Mesodermal cell (in vitro differentiated cells): ENCODE results near the gene HOATZ.

Experiments
- H3K27ac ChIP-seq: 2 replicates; pipeline ENCODE4 v1.7.0; 2013; ENCODE audit warnings: mild to moderate bottlenecking, low read depth, low read length, moderate library complexity; ENCODE audit not compliant: severe bottlenecking
- H3K36me3 ChIP-seq: 2 replicates; pipeline ENCODE4 v1.7.1; 2013; ENCODE audit warnings: mild to moderate bottlenecking, low read length, moderate library complexity; ENCODE audit not compliant: control insufficient read depth, insufficient read depth
- H3K4me1 ChIP-seq: one replicate; pipeline ENCODE4 v1.7.1; 2013; ENCODE audit warnings: mild to moderate bottlenecking, low read length; ENCODE audit not compliant: insufficient read depth, control insufficient read depth, poor library complexity, severe bottlenecking
- H3K4me3 ChIP-seq: 2 replicates; pipeline ENCODE4 v1.7.0; 2013; ENCODE audit warnings: low read length, control low read depth, mild to moderate bottlenecking; ENCODE audit not compliant: insufficient read depth, poor library complexity, severe bottlenecking; ENCODE audit errors: extremely low read depth
- H3K9me3 ChIP-seq: 2 replicates; pipeline ENCODE4 v1.7.1; 2013; ENCODE audit warnings: mild to moderate bottlenecking, low read length, moderate library complexity; ENCODE audit not compliant: control insufficient read depth
- WGBS, 2 experiments: methylation state at CpG; one replicate each; pipeline ENCODE4 v1.1.5; 2013; ENCODE audit warnings: missing lambda C conversion rate in 2 of 2; ENCODE audit not compliant: insufficient coverage in 2 of 2; 5-methylcytosine and 5-hydroxymethylcytosine counted together

HOATZ gene

GRCh38 chr11:111532365-111532709, 17.8 kb downstream of the HOATZ start:
- Histone ChIP-seq H3K36me3 (no peaks in the 10 kb centered on the region), H3K4me1 (peaks cover 18% of the 10 kb centered on the region), H3K4me3 (no peak overlapping the region), H3K27ac (no peak overlapping the region), H3K9me3 (no peaks in the 10 kb centered on the region)
- WGBS, 2 experiments, result 80 to 100% methylated on average over 3 to 5 of the region's 5 CpGs

- Histone ChIP-seq H3K4me1 (peaks cover 20% of the 10 kb centered on the region), H3K4me3 (no peak overlapping the region), H3K36me3 (no peaks in the 10 kb centered on the region), H3K27ac (no peak overlapping the region), H3K9me3 (peaks cover 8% of the 10 kb centered on the region)
- WGBS, 2 experiments, result 93 to 94% methylated on average over 5 to 6 of the region's 6 CpGs
Observed at GRCh38 chr11:111535281-111535680, 20.7 kb downstream of the HOATZ start.

GRCh38 chr11:111537336-111537860, 22.8 kb downstream of the HOATZ start:
- H3K27ac ChIP-seq, result no peak overlapping the region
- no peaks in the 10 kb centered on the region for H3K36me3 ChIP-seq
- no CpG with 5 or more reads among the region's 3 CpGs for WGBS, 2 experiments
- H3K9me3 ChIP-seq, result peaks cover 8% of the 10 kb centered on the region
- no peak overlapping the region for H3K4me3 ChIP-seq
- H3K4me1 ChIP-seq, result peaks cover 19% of the 10 kb centered on the region

- Histone ChIP-seq H3K27ac (no peak overlapping the region), H3K9me3 (peaks cover 8% of the 10 kb centered on the region), H3K4me1 (peaks cover 20% of the 10 kb centered on the region), H3K4me3 (no peak overlapping the region), H3K36me3 (peaks cover 5% of the 10 kb centered on the region)
- no CpG with 5 or more reads among the region's 1 CpG for WGBS, 2 experiments
Observed at GRCh38 chr11:111538407-111539114, 24.0 kb downstream of the HOATZ start.

- H3K27ac ChIP-seq, result no peak overlapping the region
- peak overlapping the region; percentile 60 for H3K4me3 ChIP-seq
Observed at GRCh38 chr11:111539426-111540113, 25.0 kb downstream of the HOATZ start.

GRCh38 chr11:111540114-111540936, 25.7 kb downstream of the HOATZ start, which contains the start of gene LAYN:
Gene LAYN, plus strand, starts transcription at chr11:111540720. Its CDS starts 124 bp downstream, at chr11:111540844.
- Histone ChIP-seq H3K36me3 (peaks cover 15% of the 10 kb centered on the region), H3K4me1 (peaks cover 20% of the 10 kb centered on the region), H3K9me3 (peaks cover 8% of the 10 kb centered on the region), H3K27ac (peak within 1 kb of the TSS; percentile 58), H3K4me3 (peak within 1 kb of the TSS; percentile 60)
- 5 to 6% methylated on average over 64 to 67 of the region's 70 CpGs for WGBS, 2 experiments

More at GRCh38 chr11:111539426-111540113, 25.0 kb downstream of the HOATZ start:
- H3K4me1 ChIP-seq, result peaks cover 20% of the 10 kb centered on the region
- peaks cover 8% of the 10 kb centered on the region for H3K9me3 ChIP-seq
- WGBS, 2 experiments, result 84 to 89% methylated on average over 5 of the region's 9 CpGs
- H3K36me3 ChIP-seq, result peaks cover 15% of the 10 kb centered on the region

GRCh38 chr11:111540937-111541253, 26.3 kb downstream of the HOATZ start:
- Histone ChIP-seq H3K27ac (peak overlapping the region; percentile 58), H3K9me3 (peaks cover 8% of the 10 kb centered on the region), H3K4me1 (peaks cover 20% of the 10 kb centered on the region), H3K4me3 (peak overlapping the region; percentile 60), H3K36me3 (peaks cover 20% of the 10 kb centered on the region)
- WGBS, 2 experiments, result 0 to 6% methylated on average over 6 to 22 of the region's 22 CpGs

- peak overlapping the region; percentile 58 for H3K27ac ChIP-seq
- H3K9me3 ChIP-seq, result peaks cover 8% of the 10 kb centered on the region
- H3K36me3 ChIP-seq, result peaks cover 25% of the 10 kb centered on the region
- H3K4me3 ChIP-seq, result peak overlapping the region; percentile 60
- H3K4me1 ChIP-seq, result peaks cover 20% of the 10 kb centered on the region
- 3 to 4% methylated on average over 32 to 33 of the region's 41 CpGs for WGBS, 2 experiments
Observed at GRCh38 chr11:111541254-111542061, 26.9 kb downstream of the HOATZ start.

- Histone ChIP-seq H3K4me3 (no peak overlapping the region), H3K9me3 (peaks cover 8% of the 10 kb centered on the region), H3K27ac (no peak overlapping the region), H3K4me1 (peaks cover 20% of the 10 kb centered on the region), H3K36me3 (peaks cover 37% of the 10 kb centered on the region)
- 91 to 96% methylated on average over 7 to 10 of the region's 10 CpGs for WGBS, 2 experiments
Observed at GRCh38 chr11:111542606-111543275, 28.2 kb downstream of the HOATZ start.
